Kidney epithelial cell (primary cell): ENCODE data around the gene ANO3. TPM values are rescaled to one million over a fixed set of nuclear protein-coding genes. Genes with fewer than 3 reads are reported as not detected.

Source experiments
- DNase-seq: peaks from one replicate; pipeline ENCODE4 v3.0.0-alpha.2; 2010; ENCODE audit warnings: low read depth
- H3K27me3 ChIP-seq: 2 replicates; pipeline ENCODE4 v1.6.0; 2011; ENCODE audit warnings: low read length; ENCODE audit not compliant: control insufficient read depth, insufficient read depth
- H3K36me3 ChIP-seq: 2 replicates; pipeline ENCODE4 v1.5.1; 2011; ENCODE audit warnings: low read length; ENCODE audit not compliant: control insufficient read depth, insufficient read depth
- H3K4me3 ChIP-seq: 2 replicates; pipeline ENCODE4 v1.5.1; 2011; ENCODE audit warnings: low read depth, mild to moderate bottlenecking, control low read depth, low read length
- total RNA-seq: library from RNA; depleted of rRNA; stranded (reverse); fragments of >200 nt; gene quantifications from 2 replicates; pipeline ENCODE4 v1.2.3, GENCODE V29; 2015
- TF ChIP-seq, protein P1 (sequence below): IDR thresholded peaks from 2 replicates; pipeline ENCODE4 v1.5.1; 2011; ENCODE audit warnings: mild to moderate bottlenecking, moderate library complexity, low read length, control low read depth, inconsistent platforms; ENCODE audit not compliant: insufficient read depth, poor library complexity, severe bottlenecking

The ANO3 gene
- total RNA-seq, 1 donor from 2014 or later: not detected

DNA sequence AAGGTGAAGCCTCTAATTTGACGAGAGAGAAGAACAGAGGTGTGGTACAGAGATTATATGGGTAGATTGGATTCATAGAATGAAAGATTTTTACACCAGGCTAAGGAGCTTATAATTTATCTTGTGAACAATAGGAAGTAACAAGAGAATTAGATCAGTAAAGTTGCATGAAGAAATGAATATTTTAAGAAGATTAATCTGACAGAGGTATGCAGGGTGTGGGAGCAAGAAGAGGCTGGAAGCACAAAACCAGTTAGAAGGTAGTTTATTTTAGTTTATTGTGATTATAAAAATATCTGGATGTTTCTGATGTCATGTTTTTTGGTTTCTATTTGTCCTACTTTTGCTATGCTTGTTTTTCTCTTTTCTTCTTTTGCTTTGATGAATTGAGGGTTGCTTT lies 374.3 kb downstream of the ANO3 start:
- DNase-seq: no peak
- H3K36me3 ChIP-seq: no peaks in the 10 kb centered on the region
- H3K4me3 ChIP-seq: no peak overlapping the region
- H3K27me3 ChIP-seq: no peaks in the 10 kb centered on the region
- TF ChIP-seq, protein P1, sequence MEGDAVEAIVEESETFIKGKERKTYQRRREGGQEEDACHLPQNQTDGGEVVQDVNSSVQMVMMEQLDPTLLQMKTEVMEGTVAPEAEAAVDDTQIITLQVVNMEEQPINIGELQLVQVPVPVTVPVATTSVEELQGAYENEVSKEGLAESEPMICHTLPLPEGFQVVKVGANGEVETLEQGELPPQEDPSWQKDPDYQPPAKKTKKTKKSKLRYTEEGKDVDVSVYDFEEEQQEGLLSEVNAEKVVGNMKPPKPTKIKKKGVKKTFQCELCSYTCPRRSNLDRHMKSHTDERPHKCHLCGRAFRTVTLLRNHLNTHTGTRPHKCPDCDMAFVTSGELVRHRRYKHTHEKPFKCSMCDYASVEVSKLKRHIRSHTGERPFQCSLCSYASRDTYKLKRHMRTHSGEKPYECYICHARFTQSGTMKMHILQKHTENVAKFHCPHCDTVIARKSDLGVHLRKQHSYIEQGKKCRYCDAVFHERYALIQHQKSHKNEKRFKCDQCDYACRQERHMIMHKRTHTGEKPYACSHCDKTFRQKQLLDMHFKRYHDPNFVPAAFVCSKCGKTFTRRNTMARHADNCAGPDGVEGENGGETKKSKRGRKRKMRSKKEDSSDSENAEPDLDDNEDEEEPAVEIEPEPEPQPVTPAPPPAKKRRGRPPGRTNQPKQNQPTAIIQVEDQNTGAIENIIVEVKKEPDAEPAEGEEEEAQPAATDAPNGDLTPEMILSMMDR: no peak

DNA sequence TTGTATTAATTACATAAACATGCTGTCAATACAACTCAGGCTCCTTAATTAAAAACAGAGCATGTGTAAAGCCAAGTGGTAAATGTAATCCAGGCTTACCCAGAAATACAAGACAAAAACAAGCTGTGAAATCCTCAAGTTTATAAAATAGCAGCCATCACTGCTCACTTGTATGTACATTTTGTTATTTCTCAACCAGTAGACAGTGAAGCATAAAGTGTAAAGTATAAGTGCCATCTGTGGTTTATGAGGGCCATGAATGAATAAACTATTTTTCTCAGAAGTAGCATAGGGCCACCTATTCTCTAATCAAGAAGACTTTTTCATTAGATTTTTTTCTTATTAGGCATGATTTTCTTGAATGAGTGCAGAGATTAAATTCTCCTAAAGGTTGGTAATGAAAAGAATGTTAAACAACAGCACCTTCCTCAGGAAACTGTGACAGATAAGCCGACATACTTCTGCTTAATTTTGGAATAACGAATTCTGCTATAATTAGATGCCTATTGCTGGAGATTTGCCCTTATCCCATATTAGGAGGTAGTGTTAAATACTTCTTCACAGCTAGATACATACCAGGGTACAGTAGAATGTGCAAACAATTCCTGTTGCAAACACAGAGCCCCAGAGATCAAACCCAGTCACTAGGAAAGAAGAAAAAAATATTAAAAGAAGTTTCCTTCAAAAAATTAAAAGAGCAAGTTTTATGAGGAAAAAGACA lies 377.0 kb downstream of the ANO3 start:
- no peak for DNase-seq
- Histone ChIP-seq H3K36me3 (no peaks in the 10 kb centered on the region), H3K4me3 (no peak overlapping the region), H3K27me3 (no peaks in the 10 kb centered on the region)
- TF ChIP-seq, protein P1: no peak

DNA sequence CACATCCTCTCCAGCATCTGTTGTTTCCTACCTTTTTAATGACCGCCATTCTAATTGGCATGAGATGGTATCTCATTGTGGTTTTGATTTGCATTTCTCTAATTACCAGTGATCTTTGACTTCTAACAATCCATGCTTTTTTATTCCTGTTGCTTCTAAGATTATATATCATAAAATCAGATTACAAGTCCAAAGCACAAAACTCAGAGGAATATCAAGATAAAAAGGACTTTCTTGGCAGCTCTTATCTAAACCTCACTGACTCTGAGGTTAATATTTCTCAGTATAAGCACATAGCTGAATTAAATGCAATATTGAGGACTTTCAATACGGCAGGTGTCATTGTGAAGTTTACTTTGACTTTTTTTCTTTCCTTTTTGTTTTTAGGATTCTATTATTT lies 378.6 kb downstream of the ANO3 start:
- Histone ChIP-seq H3K4me3 (no peak overlapping the region), H3K27me3 (no peaks in the 10 kb centered on the region), H3K36me3 (no peaks in the 10 kb centered on the region)
- DNase-seq: no peak
- TF ChIP-seq, protein P1: no peak

DNA sequence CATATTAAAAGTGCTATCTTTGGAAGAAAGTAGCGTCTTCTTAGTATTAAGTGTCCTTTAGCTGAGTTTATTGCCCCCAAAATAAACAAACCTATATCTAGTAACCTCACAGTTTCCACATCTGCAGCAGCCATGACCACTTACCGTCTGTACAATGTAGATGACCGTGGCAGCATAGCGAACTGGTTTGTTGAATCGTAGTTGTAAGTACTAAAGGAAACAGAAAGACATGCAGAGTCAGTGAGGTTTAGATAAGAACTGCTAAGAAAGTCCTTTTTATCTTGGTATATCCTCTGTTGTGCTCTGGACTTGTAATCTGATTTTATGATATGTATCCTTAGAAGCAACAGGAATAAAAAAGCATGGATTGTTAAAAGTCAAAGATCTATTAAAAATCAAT lies 380.6 kb downstream of the ANO3 start:
- no peak for DNase-seq
- no peak overlapping the region for H3K4me3 ChIP-seq
- TF ChIP-seq, protein P1: no peak
- no peaks in the 10 kb centered on the region for H3K27me3 ChIP-seq
- no peaks in the 10 kb centered on the region for H3K36me3 ChIP-seq

Other genes with a start within 250 kb of the ANO3 start
- 0.07 TPM in 1 of 2 replicates, not detected in the other for gene MUC15, start 240.1 kb downstream of the ANO3 start, total RNA-seq